A673 (cell line): Measurements from ENCODE around the gene MARCHF7.

Experiments
- CTCF ChIP-seq: fragments of 300-800, 200-600 bp; sonication (generic); conservative IDR thresholded peaks from 2 replicates; pipeline ENCODE4 v1.5.1; 2017; ENCODE audit warnings: low read depth, mild to moderate bottlenecking, antibody characterized with exemption, low read length, moderate library complexity, mixed read lengths
- EZH2 ChIP-seq: fragments of 200-600 bp; sonication (generic); IDR thresholded peaks from 2 replicates; pipeline ENCODE4 v1.6.1; 2017; ENCODE audit warnings: borderline replicate concordance, low read depth, mild to moderate bottlenecking, mixed read lengths, antibody characterized with exemption, low read length; ENCODE audit not compliant: poor library complexity, severe bottlenecking

DNA sequence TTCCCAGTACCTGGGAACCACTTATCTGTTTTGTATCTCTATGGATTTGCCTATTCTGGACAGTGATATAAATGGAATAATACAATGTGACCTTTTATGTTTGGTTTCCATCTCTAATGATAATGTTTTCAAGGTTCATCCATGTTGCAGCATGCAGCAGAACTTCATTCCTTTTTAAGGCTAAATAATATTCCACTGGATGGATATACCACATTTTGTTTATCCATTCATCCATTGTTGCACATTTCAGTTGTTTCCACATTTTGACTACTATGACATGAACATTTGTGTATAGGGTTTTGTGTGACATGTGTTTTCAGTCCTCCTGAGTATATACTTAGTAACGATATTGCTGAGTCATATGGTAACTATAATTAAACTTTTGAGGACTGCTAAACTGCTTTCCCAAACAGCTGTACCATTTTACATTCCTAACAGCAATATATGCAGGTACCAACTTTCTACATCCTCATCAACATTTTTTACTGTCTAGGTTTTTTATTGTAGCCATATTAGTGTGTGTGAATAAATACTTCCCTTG is 17.7 kb upstream of the MARCHF7 start:
- TF ChIP-seq CTCF (no peak), EZH2 (no peak)
